Measurements from ENCODE around the gene PTPN7. TPM values are rescaled to one million over a fixed set of nuclear protein-coding genes. Genes with fewer than 3 reads are reported as not detected.

The PTPN7 gene
- total RNA-seq, 1 experiment from 2014 or later: not detected

DNA sequence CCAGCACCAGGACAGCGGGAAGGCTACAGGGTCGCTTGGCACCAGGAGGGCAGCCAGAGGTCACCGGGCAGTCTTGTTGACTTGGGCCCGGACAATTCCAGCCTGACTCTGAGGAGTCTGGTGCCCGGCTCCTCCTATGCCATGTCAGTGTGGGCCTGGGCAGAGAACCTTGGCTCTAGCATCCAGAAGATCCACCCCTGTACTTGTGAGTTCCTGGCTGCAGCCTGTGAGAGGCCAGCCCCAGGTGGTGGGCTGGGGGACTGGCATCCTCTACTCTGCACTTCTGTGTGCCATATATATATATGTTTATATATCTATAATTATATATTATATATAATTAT is 11.6 kb upstream of the PTPN7 start:
- no peaks in the 10 kb centered on the region for H4K20me1 ChIP-seq (ENCODE audit: insufficient read depth)
- BruUV-seq (replicated peaks): no TSS peak
- no peak overlapping the region for H3K27ac ChIP-seq
- CTCF ChIA-PET: no interaction called here
- TF ChIP-seq, protein P1, sequence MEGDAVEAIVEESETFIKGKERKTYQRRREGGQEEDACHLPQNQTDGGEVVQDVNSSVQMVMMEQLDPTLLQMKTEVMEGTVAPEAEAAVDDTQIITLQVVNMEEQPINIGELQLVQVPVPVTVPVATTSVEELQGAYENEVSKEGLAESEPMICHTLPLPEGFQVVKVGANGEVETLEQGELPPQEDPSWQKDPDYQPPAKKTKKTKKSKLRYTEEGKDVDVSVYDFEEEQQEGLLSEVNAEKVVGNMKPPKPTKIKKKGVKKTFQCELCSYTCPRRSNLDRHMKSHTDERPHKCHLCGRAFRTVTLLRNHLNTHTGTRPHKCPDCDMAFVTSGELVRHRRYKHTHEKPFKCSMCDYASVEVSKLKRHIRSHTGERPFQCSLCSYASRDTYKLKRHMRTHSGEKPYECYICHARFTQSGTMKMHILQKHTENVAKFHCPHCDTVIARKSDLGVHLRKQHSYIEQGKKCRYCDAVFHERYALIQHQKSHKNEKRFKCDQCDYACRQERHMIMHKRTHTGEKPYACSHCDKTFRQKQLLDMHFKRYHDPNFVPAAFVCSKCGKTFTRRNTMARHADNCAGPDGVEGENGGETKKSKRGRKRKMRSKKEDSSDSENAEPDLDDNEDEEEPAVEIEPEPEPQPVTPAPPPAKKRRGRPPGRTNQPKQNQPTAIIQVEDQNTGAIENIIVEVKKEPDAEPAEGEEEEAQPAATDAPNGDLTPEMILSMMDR (conservative IDR thresholded peaks at IDR 0.05): no peak
- no peak for TF ChIP-seq EZH2 (IDR thresholded peaks at IDR 0.05; ENCODE audit: low read depth)
- H3F3A ChIP-seq (ENCODE audit: insufficient read depth, low read depth): no peaks in the 10 kb centered on the region
- DNase-seq: no peak
- H2AFZ ChIP-seq: no peak overlapping the region
- H3K4me1 ChIP-seq (replicated peaks; ENCODE audit: insufficient read depth): no peaks in the 10 kb centered on the region
- no peak overlapping the region for H3K4me3 ChIP-seq
- POLR2A ChIA-PET (ENCODE audit: unreplicated experiment): no interaction called here
- intact Hi-C loops (cut with micrococcal nuclease; ENCODE audit: unreplicated experiment): no loop called here
- H3K79me2 ChIP-seq (ENCODE audit: low read depth): no peaks in the 10 kb centered on the region
- H3K4me2 ChIP-seq: no peak overlapping the region
- no peaks in the 10 kb centered on the region for H3K36me3 ChIP-seq (ENCODE audit: low read depth)
- peaks cover 7% of the 10 kb centered on the region; the same call in 1 of the 2 replicates for H3K27me3 ChIP-seq (ENCODE audit: insufficient read depth, low read depth)
- H3K9me2 ChIP-seq (ENCODE audit: insufficient read depth): no peaks in the 10 kb centered on the region
- H3K9me3 ChIP-seq (ENCODE audit: insufficient read depth, low read depth): no peaks in the 10 kb centered on the region

DNA sequence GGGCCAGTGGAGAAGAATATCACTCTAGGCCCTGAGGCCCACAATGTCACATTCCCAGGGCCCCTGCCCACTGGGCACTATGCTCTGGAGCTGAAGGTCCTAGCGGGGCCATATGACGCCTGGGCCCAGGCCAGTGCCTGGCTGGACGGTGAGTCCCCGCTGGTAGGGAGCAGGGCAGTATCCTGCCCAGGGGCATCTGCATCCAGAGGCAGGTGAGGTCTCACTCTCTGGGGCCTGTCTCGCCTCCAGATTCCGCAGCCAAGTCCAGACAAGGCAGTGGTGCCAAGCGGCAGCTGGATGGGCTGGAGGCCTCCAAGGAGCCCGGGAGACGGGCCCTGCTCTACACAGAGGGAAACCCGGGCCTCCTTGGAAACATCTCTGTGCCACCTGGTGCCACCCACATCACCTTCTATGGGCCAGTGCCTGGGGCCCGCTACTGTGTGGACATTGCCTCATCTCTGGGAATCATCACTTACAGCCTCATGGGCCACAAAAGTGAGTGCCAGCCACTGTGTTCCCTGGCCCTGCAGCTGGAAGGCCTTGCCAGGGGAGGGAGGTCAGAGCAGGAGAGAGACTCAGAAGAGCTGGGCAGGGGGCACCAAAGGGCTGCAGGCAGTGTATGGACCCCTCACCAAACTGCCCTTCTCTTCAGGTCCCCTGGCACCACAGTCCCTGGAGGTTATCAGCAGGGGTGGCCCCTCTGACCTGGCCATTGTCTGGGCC is 11.1 kb upstream of the PTPN7 start:
- intact Hi-C loops (cut with micrococcal nuclease; ENCODE audit: unreplicated experiment): no loop called here
- Histone ChIP-seq H3K79me2 (ENCODE audit: low read depth) (no peaks in the 10 kb centered on the region), H2AFZ (no peak overlapping the region), H3K4me1 (replicated peaks; ENCODE audit: insufficient read depth) (no peaks in the 10 kb centered on the region), H4K20me1 (ENCODE audit: insufficient read depth) (no peaks in the 10 kb centered on the region), H3F3A (ENCODE audit: insufficient read depth, low read depth) (no peaks in the 10 kb centered on the region), H3K4me3 (no peak overlapping the region), H3K4me2 (no peak overlapping the region), H3K9me2 (ENCODE audit: insufficient read depth) (no peaks in the 10 kb centered on the region), H3K9me3 (ENCODE audit: insufficient read depth, low read depth) (no peaks in the 10 kb centered on the region), H3K27ac (no peak overlapping the region), H3K27me3 (ENCODE audit: insufficient read depth, low read depth) (peaks cover 5% of the 10 kb centered on the region; the same call in 1 of the 2 replicates), H3K36me3 (ENCODE audit: low read depth) (no peaks in the 10 kb centered on the region)
- TF ChIP-seq, protein P1 (conservative IDR thresholded peaks at IDR 0.05): no peak
- TF ChIP-seq EZH2 (IDR thresholded peaks at IDR 0.05; ENCODE audit: low read depth): no peak
- no TSS peak for BruUV-seq (replicated peaks)
- no peak for DNase-seq
- ChIA-PET CTCF (interaction anchor here (0.7 kb wide), 1 partner anchor 12 kb away, joined by 3 read pairs; no protein-coding TSS in a partner anchor), POLR2A (ENCODE audit: unreplicated experiment) (no interaction called here)

DNA sequence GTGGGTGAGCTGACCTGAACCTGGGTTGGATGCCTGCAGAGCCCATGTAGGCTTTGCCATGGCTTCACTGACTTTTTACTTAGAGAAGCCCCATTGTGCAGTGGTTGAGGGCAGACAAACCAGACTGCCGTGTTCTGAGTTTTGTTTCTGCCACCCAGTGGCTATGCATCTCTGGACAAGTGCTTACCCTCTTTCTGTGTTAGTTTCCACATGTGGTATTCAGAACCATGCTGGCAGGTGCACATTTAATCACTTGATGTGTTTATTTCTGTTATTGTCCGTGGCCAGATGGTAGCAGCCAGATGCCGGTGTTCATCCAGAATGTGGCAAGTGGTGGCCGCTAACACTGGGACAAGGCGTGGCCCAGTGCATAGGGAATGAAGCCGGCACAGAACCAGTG is 10.3 kb upstream of the PTPN7 start:
- H3K4me1 ChIP-seq (replicated peaks; ENCODE audit: insufficient read depth): no peaks in the 10 kb centered on the region
- BruUV-seq (replicated peaks): no TSS peak
- H3F3A ChIP-seq (ENCODE audit: insufficient read depth, low read depth): no peaks in the 10 kb centered on the region
- ChIA-PET POLR2A (ENCODE audit: unreplicated experiment) (no interaction called here), CTCF (interaction anchor here (0.7 kb wide), 1 partner anchor 13 kb away, joined by 3 read pairs; no protein-coding TSS in a partner anchor)
- no peak overlapping the region for H3K4me3 ChIP-seq
- no peak overlapping the region for H3K4me2 ChIP-seq
- H3K27me3 ChIP-seq (ENCODE audit: insufficient read depth, low read depth): peaks cover 7% of the 10 kb centered on the region; the same call in 1 of the 2 replicates
- no peaks in the 10 kb centered on the region for H3K9me2 ChIP-seq (ENCODE audit: insufficient read depth)
- no peaks in the 10 kb centered on the region for H3K36me3 ChIP-seq (ENCODE audit: low read depth)
- intact Hi-C loops (cut with micrococcal nuclease; ENCODE audit: unreplicated experiment): no loop called here
- TF ChIP-seq, protein P1 (conservative IDR thresholded peaks at IDR 0.05): no peak
- no peaks in the 10 kb centered on the region for H3K79me2 ChIP-seq (ENCODE audit: low read depth)
- H3K27ac ChIP-seq: no peak overlapping the region
- H4K20me1 ChIP-seq (ENCODE audit: insufficient read depth): no peaks in the 10 kb centered on the region
- H3K9me3 ChIP-seq (ENCODE audit: insufficient read depth, low read depth): no peaks in the 10 kb centered on the region
- no peak overlapping the region for H2AFZ ChIP-seq
- DNase-seq: no peak
